ENCODE data around the gene ZNF646.

ZNF646 gene

GRCh38 chr16:31130336-31130891 lies 56.2 kb downstream of the ZNF646 start:
- H3K9me3 ChIP-seq (ENCODE audit: insufficient read depth, low read depth, low read length), result no peaks in the 10 kb centered on the region
- H3K27ac ChIP-seq (ENCODE audit: low read length), result no peak overlapping the region
- H3K27me3 ChIP-seq (ENCODE audit: insufficient read depth, low read length), result no peaks in the 10 kb centered on the region
- H3K36me3 ChIP-seq (ENCODE audit: insufficient read depth, low read depth, low read length), result peaks cover 40% of the 10 kb centered on the region
- H3K4me1 ChIP-seq (ENCODE audit: insufficient read depth, low read length), result peaks cover 23% of the 10 kb centered on the region
- no peak overlapping the region for H3K4me3 ChIP-seq (ENCODE audit: low read length)
- no peak overlapping the region; the same call in 1 of the 2 replicates for H3K9ac ChIP-seq (ENCODE audit: low read depth, low read length)

- Histone ChIP-seq H3K9me3 (ENCODE audit: insufficient read depth, low read depth, low read length) (no peaks in the 10 kb centered on the region), H3K9ac (ENCODE audit: low read depth, low read length) (peak overlapping the region; percentile 58), H3K27me3 (ENCODE audit: insufficient read depth, low read length) (no peaks in the 10 kb centered on the region), H3K36me3 (ENCODE audit: insufficient read depth, low read depth, low read length) (peaks cover 40% of the 10 kb centered on the region), H3K4me1 (ENCODE audit: insufficient read depth, low read length) (peaks cover 25% of the 10 kb centered on the region), H3K4me3 (ENCODE audit: low read length) (no peak overlapping the region), H3K27ac (ENCODE audit: low read length) (no peak overlapping the region)
Measured at GRCh38 chr16:31130899-31131298, 56.7 kb downstream of the ZNF646 start.

- Histone ChIP-seq H3K9ac (ENCODE audit: low read depth, low read length) (peak overlapping the region; percentile 58), H3K27ac (ENCODE audit: low read length) (no peak overlapping the region), H3K9me3 (ENCODE audit: insufficient read depth, low read depth, low read length) (no peaks in the 10 kb centered on the region), H3K36me3 (ENCODE audit: insufficient read depth, low read depth, low read length) (peaks cover 40% of the 10 kb centered on the region), H3K4me1 (ENCODE audit: insufficient read depth, low read length) (peaks cover 26% of the 10 kb centered on the region), H3K27me3 (ENCODE audit: insufficient read depth, low read length) (no peaks in the 10 kb centered on the region), H3K4me3 (ENCODE audit: low read length) (no peak overlapping the region)
Measured at GRCh38 chr16:31131416-31131815, 57.2 kb downstream of the ZNF646 start.

- H3K9ac ChIP-seq (ENCODE audit: low read depth, low read length), result no peak overlapping the region
- no peak overlapping the region for H3K27ac ChIP-seq (ENCODE audit: low read length)
- H3K27me3 ChIP-seq (ENCODE audit: insufficient read depth, low read length), result no peaks in the 10 kb centered on the region
- no peak overlapping the region for H3K4me3 ChIP-seq (ENCODE audit: low read length)
- peaks cover 26% of the 10 kb centered on the region for H3K4me1 ChIP-seq (ENCODE audit: insufficient read depth, low read length)
- peaks cover 40% of the 10 kb centered on the region for H3K36me3 ChIP-seq (ENCODE audit: insufficient read depth, low read depth, low read length)
- H3K9me3 ChIP-seq (ENCODE audit: insufficient read depth, low read depth, low read length), result no peaks in the 10 kb centered on the region
Measured at GRCh38 chr16:31131841-31132271, 57.6 kb downstream of the ZNF646 start.

- H3K27me3 ChIP-seq (ENCODE audit: insufficient read depth, low read length), result no peaks in the 10 kb centered on the region
- H3K27ac ChIP-seq (ENCODE audit: low read length), result no peak overlapping the region
- no peaks in the 10 kb centered on the region for H3K9me3 ChIP-seq (ENCODE audit: insufficient read depth, low read depth, low read length)
- peaks cover 35% of the 10 kb centered on the region for H3K36me3 ChIP-seq (ENCODE audit: insufficient read depth, low read depth, low read length)
- peaks cover 26% of the 10 kb centered on the region for H3K4me1 ChIP-seq (ENCODE audit: insufficient read depth, low read length)
- no peak overlapping the region for H3K4me3 ChIP-seq (ENCODE audit: low read length)
- no peak overlapping the region for H3K9ac ChIP-seq (ENCODE audit: low read depth, low read length)
Measured at GRCh38 chr16:31132303-31132979, 58.2 kb downstream of the ZNF646 start.

GRCh38 chr16:31133046-31133501 lies 58.9 kb downstream of the ZNF646 start:
- Histone ChIP-seq H3K4me3 (ENCODE audit: low read length) (0 out of 2 replicates have a peak overlapping the region, but pooled peaks have one; percentile 90), H3K9me3 (ENCODE audit: insufficient read depth, low read depth, low read length) (no peaks in the 10 kb centered on the region), H3K27ac (ENCODE audit: low read length) (no peak overlapping the region), H3K36me3 (ENCODE audit: insufficient read depth, low read depth, low read length) (peaks cover 30% of the 10 kb centered on the region), H3K27me3 (ENCODE audit: insufficient read depth, low read length) (no peaks in the 10 kb centered on the region), H3K4me1 (ENCODE audit: insufficient read depth, low read length) (peaks cover 26% of the 10 kb centered on the region), H3K9ac (ENCODE audit: low read depth, low read length) (peak overlapping the region; percentile 92; the same call in 1 of the 2 replicates)
